HEK293 (cell line): ENCODE measurements around the gene PDIA4.

Experiments
- CTCF ChIA-PET: fragments of 350-600 bp; formaldehyde crosslinking; extraction: SDS; loops from one replicate; lab custom pipeline; 2021; ENCODE audit warnings: antibody characterized with exemption; lab: Yijun Ruan, JAX
- POLR2A ChIA-PET: fragments of 300-600 bp; formaldehyde crosslinking; extraction: SDS; loops from one replicate; lab custom pipeline; 2020; ENCODE audit warnings: antibody characterized with exemption, inconsistent platforms; lab: Yijun Ruan, JAX
- H3K27ac ChIP-seq: fragments of 200-500 bp; sonication (Bioruptor generic); 2 replicates; pipeline ENCODE4 v1.5.1; 2014; ENCODE audit warnings: low read depth, low read length, control low read depth, inconsistent platforms; ENCODE audit errors: extremely low read depth
- H3K36me3 ChIP-seq, 2 experiments: fragments of 200-500 bp in 1 of 2; sonication (Bioruptor generic) in 1 of 2; 1 replicate in 1 of 2; 2 replicates in 1 of 2; pipeline ENCODE4 v1.5.1; 2014 to 2017; ENCODE audit warnings: inconsistent platforms in 2 of 2, low read length in 2 of 2; ENCODE audit not compliant: control insufficient read depth in 2 of 2, insufficient read depth in 1 of 2
- H3K4me1 ChIP-seq: fragments of 200-500 bp; sonication (Bioruptor generic); 2 replicates; pipeline ENCODE4 v1.5.1; 2014; ENCODE audit warnings: mild to moderate bottlenecking, low read length, inconsistent platforms; ENCODE audit not compliant: control insufficient read depth, insufficient read depth
- H3K4me3 ChIP-seq: 2 replicates; pipeline ENCODE4 v1.5.1; 2011; ENCODE audit warnings: low read depth, mild to moderate bottlenecking, control low read depth, low read length, moderate library complexity
- H3K9me3 ChIP-seq: fragments of 200-500 bp; sonication (Bioruptor generic); 2 replicates; pipeline ENCODE4 v1.5.1; 2014; ENCODE audit warnings: low read depth, low read length, inconsistent platforms; ENCODE audit not compliant: control insufficient read depth, insufficient read depth
- FEZF1 ChIP-seq: fragments of 450-650 bp; formaldehyde crosslinking; IDR thresholded peaks from 2 replicates; pipeline ENCODE4 v1.5.1; 2016; ENCODE audit warnings: missing biosample characterization, missing genetic modification characterization
- GLI4 ChIP-seq: fragments of 450-650 bp; formaldehyde crosslinking; IDR thresholded peaks from 2 replicates; pipeline ENCODE4 v1.5.1; 2016; ENCODE audit warnings: missing biosample characterization, missing genetic modification characterization
- KLF9 ChIP-seq: fragments of 450-650 bp; formaldehyde crosslinking; IDR thresholded peaks from 2 replicates; pipeline ENCODE4 v1.5.1; 2016; ENCODE audit warnings: missing biosample characterization, missing genetic modification characterization, low read depth
- MYNN ChIP-seq: fragments of 450-650 bp; formaldehyde crosslinking; IDR thresholded peaks from 2 replicates; pipeline ENCODE4 v1.5.1; 2016; ENCODE audit warnings: missing biosample characterization, missing genetic modification characterization, borderline replicate concordance
- OVOL3 ChIP-seq: fragments of 450-650 bp; formaldehyde crosslinking; IDR thresholded peaks from 2 replicates; pipeline ENCODE4 v1.5.1; 2016; ENCODE audit warnings: missing biosample characterization, missing genetic modification characterization
- RBAK ChIP-seq: fragments of 450-650 bp; formaldehyde crosslinking; IDR thresholded peaks from 2 replicates; pipeline ENCODE4 v1.5.1; 2016; ENCODE audit warnings: missing biosample characterization, missing genetic modification characterization
- ZBTB20 ChIP-seq: fragments of 450-650 bp; formaldehyde crosslinking; IDR thresholded peaks from 2 replicates; pipeline ENCODE4 v1.5.1; 2016; ENCODE audit warnings: missing biosample characterization, missing genetic modification characterization
- ZFP37 ChIP-seq: fragments of 450-650 bp; formaldehyde crosslinking; IDR thresholded peaks from 2 replicates; pipeline ENCODE4 v1.5.1; 2016; ENCODE audit warnings: missing biosample characterization, missing genetic modification characterization
- ZFP41 ChIP-seq: fragments of 450-650 bp; formaldehyde crosslinking; IDR thresholded peaks from 2 replicates; pipeline ENCODE4 v1.5.1; 2016; ENCODE audit warnings: missing biosample characterization, missing genetic modification characterization, borderline replicate concordance
- ZFP69B ChIP-seq: fragments of 450-650 bp; formaldehyde crosslinking; IDR thresholded peaks from 2 replicates; pipeline ENCODE4 v1.5.1; 2016; ENCODE audit warnings: missing biosample characterization, missing genetic modification characterization
- ZNF10 ChIP-seq: fragments of 450-650 bp; formaldehyde crosslinking; IDR thresholded peaks from 2 replicates; pipeline ENCODE4 v1.5.1; 2017; ENCODE audit warnings: missing biosample characterization, missing genetic modification characterization
- ZNF121 ChIP-seq: fragments of 450-650 bp; formaldehyde crosslinking; IDR thresholded peaks from 2 replicates; pipeline ENCODE4 v1.5.1; 2016; ENCODE audit warnings: missing biosample characterization, missing genetic modification characterization
- ZNF133 ChIP-seq: fragments of 450-650 bp; formaldehyde crosslinking; IDR thresholded peaks from 2 replicates; pipeline ENCODE4 v1.5.1; 2016; ENCODE audit warnings: missing biosample characterization, missing genetic modification characterization
- ZNF157 ChIP-seq: fragments of 450-650 bp; formaldehyde crosslinking; IDR thresholded peaks from 2 replicates; pipeline ENCODE4 v1.5.1; 2016; ENCODE audit warnings: missing biosample characterization, missing genetic modification characterization
- ZNF19 ChIP-seq: fragments of 450-650 bp; formaldehyde crosslinking; IDR thresholded peaks from 2 replicates; pipeline ENCODE4; 2016; ENCODE audit warnings: missing biosample characterization, missing genetic modification characterization, low read depth
- ZNF311 ChIP-seq: fragments of 450-650 bp; formaldehyde crosslinking; IDR thresholded peaks from 2 replicates; pipeline ENCODE4 v1.5.1; 2017; ENCODE audit warnings: missing biosample characterization, missing genetic modification characterization, borderline replicate concordance
- ZNF501 ChIP-seq: fragments of 450-650 bp; formaldehyde crosslinking; IDR thresholded peaks from 2 replicates; pipeline ENCODE4 v1.5.1; 2016; ENCODE audit warnings: missing biosample characterization, missing genetic modification characterization
- ZNF571 ChIP-seq: fragments of 450-650 bp; formaldehyde crosslinking; IDR thresholded peaks from 2 replicates; pipeline ENCODE4 v1.5.0; 2017; ENCODE audit warnings: missing biosample characterization, missing genetic modification characterization
- ZSCAN30 ChIP-seq: fragments of 450-650 bp; IDR thresholded peaks from 2 replicates; pipeline ENCODE4 v1.5.1; 2018; ENCODE audit warnings: missing biosample characterization, mild to moderate bottlenecking, missing genetic modification characterization, moderate library complexity
- ZXDB ChIP-seq: fragments of 450-650 bp; formaldehyde crosslinking; IDR thresholded peaks from 2 replicates; pipeline ENCODE4 v1.5.1; 2016; ENCODE audit warnings: missing biosample characterization, missing genetic modification characterization
- TF ChIP-seq, protein P1 (sequence below): fragments of 450-650 bp; formaldehyde crosslinking; IDR thresholded peaks from 2 replicates; pipeline ENCODE4 v1.5.1; 2016; ENCODE audit warnings: missing biosample characterization, missing genetic modification characterization
- TF ChIP-seq, protein P2 (sequence below): fragments of 450-650 bp; IDR thresholded peaks from 2 replicates; pipeline ENCODE4 v1.5.1; 2018; ENCODE audit warnings: missing biosample characterization, missing genetic modification characterization
- TF ChIP-seq, protein P3 (sequence below): fragments of 450-650 bp; formaldehyde crosslinking; IDR thresholded peaks from 2 replicates; pipeline ENCODE4 v1.5.1; 2016; ENCODE audit warnings: missing biosample characterization, missing genetic modification characterization
- TF ChIP-seq, protein P4 (sequence below): fragments of 450-650 bp; IDR thresholded peaks from 2 replicates; pipeline ENCODE4 v1.5.1; 2018; ENCODE audit warnings: missing biosample characterization, mild to moderate bottlenecking, missing genetic modification characterization
- TF ChIP-seq, protein P5 (sequence below): fragments of 450-650 bp; formaldehyde crosslinking; IDR thresholded peaks from 2 replicates; pipeline ENCODE4 v1.5.1; 2017; ENCODE audit warnings: missing biosample characterization, missing genetic modification characterization

The PDIA4 gene

DNA sequence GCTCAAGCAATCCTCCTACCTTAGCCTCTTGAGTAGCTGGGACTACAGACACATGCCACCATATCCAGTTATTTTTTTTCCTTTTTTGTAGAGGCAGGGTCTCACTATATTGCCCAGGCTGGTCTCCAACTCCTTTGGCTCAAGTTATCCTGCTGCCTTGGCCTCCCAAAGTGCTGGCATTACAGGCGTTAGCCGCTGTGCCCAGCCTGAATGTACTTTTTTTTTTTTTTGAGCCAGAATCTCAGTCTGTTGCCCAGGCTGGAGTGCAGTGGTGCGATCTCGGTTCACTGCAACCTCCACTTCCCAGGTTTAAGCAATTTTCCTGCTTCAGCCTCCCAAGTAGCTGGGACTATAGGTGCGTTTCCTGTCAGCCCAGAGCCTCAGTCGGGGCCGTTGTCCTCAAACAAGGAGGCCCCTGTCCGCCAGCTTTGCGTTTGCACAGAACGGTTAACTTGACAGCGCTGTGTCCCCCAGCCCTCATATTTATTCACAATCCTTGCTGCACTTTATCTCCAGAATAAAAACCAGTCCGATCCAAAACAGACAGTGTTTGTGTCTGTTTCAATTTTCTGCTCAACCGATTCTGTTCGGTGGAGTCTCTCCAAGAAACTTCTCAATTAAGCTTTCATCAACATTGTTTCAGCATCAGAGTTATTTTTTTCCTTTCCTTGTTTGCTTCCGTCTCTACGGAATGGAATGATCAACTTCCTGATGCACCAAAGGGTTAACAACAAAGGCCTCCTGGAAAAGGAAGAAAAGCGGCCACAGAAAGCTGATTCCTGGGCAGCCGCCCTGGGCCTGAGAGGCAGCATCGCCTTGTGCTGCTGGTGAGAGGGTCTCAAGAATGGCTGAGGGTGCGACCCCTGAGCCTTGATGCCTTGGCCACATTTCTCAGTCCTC is 64.5 kb downstream of the PDIA4 start:
- H3K4me1 ChIP-seq: no peaks in the 10 kb centered on the region
- TF ChIP-seq, protein P1, sequence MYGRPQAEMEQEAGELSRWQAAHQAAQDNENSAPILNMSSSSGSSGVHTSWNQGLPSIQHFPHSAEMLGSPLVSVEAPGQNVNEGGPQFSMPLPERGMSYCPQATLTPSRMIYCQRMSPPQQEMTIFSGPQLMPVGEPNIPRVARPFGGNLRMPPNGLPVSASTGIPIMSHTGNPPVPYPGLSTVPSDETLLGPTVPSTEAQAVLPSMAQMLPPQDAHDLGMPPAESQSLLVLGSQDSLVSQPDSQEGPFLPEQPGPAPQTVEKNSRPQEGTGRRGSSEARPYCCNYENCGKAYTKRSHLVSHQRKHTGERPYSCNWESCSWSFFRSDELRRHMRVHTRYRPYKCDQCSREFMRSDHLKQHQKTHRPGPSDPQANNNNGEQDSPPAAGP: no peak
- TF ChIP-seq MYNN (tag by site-specific recombination): no peak
- TF ChIP-seq, protein P2, sequence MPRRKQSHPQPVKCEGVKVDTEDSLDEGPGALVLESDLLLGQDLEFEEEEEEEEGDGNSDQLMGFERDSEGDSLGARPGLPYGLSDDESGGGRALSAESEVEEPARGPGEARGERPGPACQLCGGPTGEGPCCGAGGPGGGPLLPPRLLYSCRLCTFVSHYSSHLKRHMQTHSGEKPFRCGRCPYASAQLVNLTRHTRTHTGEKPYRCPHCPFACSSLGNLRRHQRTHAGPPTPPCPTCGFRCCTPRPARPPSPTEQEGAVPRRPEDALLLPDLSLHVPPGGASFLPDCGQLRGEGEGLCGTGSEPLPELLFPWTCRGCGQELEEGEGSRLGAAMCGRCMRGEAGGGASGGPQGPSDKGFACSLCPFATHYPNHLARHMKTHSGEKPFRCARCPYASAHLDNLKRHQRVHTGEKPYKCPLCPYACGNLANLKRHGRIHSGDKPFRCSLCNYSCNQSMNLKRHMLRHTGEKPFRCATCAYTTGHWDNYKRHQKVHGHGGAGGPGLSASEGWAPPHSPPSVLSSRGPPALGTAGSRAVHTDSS (tag by site-specific recombination): no peak
- TF ChIP-seq ZFP37: no peak
- TF ChIP-seq, protein P3, sequence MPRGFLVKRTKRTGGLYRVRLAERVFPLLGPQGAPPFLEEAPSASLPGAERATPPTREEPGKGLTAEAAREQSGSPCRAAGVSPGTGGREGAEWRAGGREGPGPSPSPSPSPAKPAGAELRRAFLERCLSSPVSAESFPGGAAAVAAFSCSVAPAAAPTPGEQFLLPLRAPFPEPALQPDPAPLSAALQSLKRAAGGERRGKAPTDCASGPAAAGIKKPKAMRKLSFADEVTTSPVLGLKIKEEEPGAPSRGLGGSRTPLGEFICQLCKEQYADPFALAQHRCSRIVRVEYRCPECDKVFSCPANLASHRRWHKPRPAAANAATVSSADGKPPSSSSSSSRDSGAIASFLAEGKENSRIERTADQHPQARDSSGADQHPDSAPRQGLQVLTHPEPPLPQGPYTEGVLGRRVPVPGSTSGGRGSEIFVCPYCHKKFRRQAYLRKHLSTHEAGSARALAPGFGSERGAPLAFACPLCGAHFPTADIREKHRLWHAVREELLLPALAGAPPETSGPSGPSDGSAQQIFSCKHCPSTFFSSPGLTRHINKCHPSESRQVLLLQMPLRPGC (tag by site-specific recombination): no peak
- TF ChIP-seq ZNF157 (tag by site-specific recombination): no peak
- TF ChIP-seq ZNF121 (tag by site-specific recombination): peak; percentile 100
- no peak for TF ChIP-seq ZSCAN30 (tag by site-specific recombination)
- 0 out of 2 replicates have a peak, but pooled peaks have one; percentile 12 for TF ChIP-seq ZNF501 (tag by site-specific recombination)
- peak; percentile 74 for TF ChIP-seq ZBTB20 (tag by site-specific recombination)
- no peak for TF ChIP-seq ZNF10 (tag by site-specific recombination)
- TF ChIP-seq, protein P4, sequence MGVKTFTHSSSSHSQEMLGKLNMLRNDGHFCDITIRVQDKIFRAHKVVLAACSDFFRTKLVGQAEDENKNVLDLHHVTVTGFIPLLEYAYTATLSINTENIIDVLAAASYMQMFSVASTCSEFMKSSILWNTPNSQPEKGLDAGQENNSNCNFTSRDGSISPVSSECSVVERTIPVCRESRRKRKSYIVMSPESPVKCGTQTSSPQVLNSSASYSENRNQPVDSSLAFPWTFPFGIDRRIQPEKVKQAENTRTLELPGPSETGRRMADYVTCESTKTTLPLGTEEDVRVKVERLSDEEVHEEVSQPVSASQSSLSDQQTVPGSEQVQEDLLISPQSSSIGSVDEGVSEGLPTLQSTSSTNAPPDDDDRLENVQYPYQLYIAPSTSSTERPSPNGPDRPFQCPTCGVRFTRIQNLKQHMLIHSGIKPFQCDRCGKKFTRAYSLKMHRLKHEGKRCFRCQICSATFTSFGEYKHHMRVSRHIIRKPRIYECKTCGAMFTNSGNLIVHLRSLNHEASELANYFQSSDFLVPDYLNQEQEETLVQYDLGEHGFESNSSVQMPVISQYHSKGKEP (tag by site-specific recombination): no peak
- no peak for TF ChIP-seq ZNF311 (tag by site-specific recombination)
- TF ChIP-seq OVOL3: no peak
- no peak for TF ChIP-seq KLF9 (tag by site-specific recombination)
- no peak for TF ChIP-seq ZFP41 (tag by site-specific recombination)
- TF ChIP-seq, all 188 proteins: peak for 3
- POLR2A ChIA-PET: interaction anchor here (0.6 kb wide), 2 partner anchors 16 to 220 kb away, joined by 3 to 6 read pairs; no protein-coding TSS in a partner anchor
- H3K4me3 ChIP-seq: no peak overlapping the region
- no peak overlapping the region for H3K27ac ChIP-seq
- no peaks in the 10 kb centered on the region for H3K9me3 ChIP-seq
- CTCF ChIA-PET: interaction anchor here (0.6 to 1.6 kb wide), 21 partner anchors 11 to 695 kb away, joined by 3 to 11 read pairs (median 4); no protein-coding TSS in a partner anchor
- H3K36me3 ChIP-seq: no peaks in the 10 kb centered on the region

DNA sequence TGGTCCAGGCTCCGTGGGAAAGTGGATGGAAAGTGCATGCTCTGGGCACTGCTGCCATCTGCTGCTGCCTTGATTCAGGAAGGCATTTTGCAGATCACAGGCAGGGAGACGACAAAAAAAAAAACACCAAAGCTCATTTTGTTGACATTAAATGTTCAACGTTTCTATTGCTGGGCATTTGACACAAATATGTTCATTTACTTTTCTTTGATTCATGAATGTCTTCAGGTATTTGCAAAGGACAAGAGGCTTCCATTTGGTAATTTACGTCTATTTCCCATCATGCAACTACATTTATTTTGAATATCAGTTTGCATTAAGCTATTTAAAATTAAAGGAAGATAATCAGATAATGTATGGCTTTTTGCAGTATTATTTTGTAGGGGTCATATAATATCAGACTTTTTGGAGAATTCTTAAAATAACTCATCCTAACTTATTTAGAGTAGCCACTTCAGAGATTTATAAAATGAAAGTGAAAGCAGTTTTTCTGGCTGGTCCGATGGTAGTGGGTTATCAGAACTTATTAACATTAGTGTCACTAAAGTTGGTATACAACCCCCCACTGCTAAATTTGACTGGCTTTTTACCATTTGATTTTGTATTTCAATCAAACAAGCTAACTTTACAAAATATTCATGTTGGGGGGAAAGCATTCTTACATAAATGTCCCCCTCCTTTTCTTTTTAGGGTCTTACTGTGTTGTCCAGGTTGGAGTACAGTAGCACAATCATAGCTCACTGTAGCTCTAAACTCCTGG is 65.3 kb downstream of the PDIA4 start:
- Histone ChIP-seq H3K9me3 (no peaks in the 10 kb centered on the region), H3K4me3 (peak overlapping the region; percentile 63), H3K27ac (no peak overlapping the region), H3K36me3 (no peaks in the 10 kb centered on the region), H3K4me1 (no peaks in the 10 kb centered on the region)
- POLR2A ChIA-PET: interaction anchor here (0.6 kb wide), 2 partner anchors 15 to 219 kb away, joined by 3 to 6 read pairs; no protein-coding TSS in a partner anchor
- CTCF ChIA-PET: interaction anchor here (0.5 to 1.6 kb wide), 22 partner anchors 12 to 824 kb away, joined by 3 to 11 read pairs (median 4); no protein-coding TSS in a partner anchor
- TF ChIP-seq ZNF501 (tag by site-specific recombination): peak; percentile 44; the same call in 1 of the 2 replicates
- TF ChIP-seq FEZF1 (tag by site-specific recombination): no peak
- TF ChIP-seq, protein P5, sequence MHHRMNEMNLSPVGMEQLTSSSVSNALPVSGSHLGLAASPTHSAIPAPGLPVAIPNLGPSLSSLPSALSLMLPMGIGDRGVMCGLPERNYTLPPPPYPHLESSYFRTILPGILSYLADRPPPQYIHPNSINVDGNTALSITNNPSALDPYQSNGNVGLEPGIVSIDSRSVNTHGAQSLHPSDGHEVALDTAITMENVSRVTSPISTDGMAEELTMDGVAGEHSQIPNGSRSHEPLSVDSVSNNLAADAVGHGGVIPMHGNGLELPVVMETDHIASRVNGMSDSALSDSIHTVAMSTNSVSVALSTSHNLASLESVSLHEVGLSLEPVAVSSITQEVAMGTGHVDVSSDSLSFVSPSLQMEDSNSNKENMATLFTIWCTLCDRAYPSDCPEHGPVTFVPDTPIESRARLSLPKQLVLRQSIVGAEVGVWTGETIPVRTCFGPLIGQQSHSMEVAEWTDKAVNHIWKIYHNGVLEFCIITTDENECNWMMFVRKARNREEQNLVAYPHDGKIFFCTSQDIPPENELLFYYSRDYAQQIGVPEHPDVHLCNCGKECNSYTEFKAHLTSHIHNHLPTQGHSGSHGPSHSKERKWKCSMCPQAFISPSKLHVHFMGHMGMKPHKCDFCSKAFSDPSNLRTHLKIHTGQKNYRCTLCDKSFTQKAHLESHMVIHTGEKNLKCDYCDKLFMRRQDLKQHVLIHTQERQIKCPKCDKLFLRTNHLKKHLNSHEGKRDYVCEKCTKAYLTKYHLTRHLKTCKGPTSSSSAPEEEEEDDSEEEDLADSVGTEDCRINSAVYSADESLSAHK (tag by site-specific recombination): peak; percentile 7; the same call in 1 of the 2 replicates
- no peak for TF ChIP-seq GLI4 (tag by site-specific recombination)
- TF ChIP-seq ZXDB (tag by site-specific recombination): peak; percentile 52
- TF ChIP-seq ZNF571 (tag by site-specific recombination): no peak
- TF ChIP-seq RBAK: no peak
- no peak for TF ChIP-seq ZNF133 (tag by site-specific recombination)
- TF ChIP-seq ZFP69B (tag by site-specific recombination): 0 out of 2 replicates have a peak, but pooled peaks have one; percentile 15
- no peak for TF ChIP-seq ZNF19 (tag by site-specific recombination)
